RPMI7951 (cell line): Measurements from ENCODE around the gene DMAC2. TPM values are rescaled to one million over a fixed set of nuclear protein-coding genes. Genes with fewer than 3 reads are reported as not detected.
"Not testable (repeated sequence)": the region's sequence is repeated elsewhere in the genome, so short reads cannot be mapped to it uniquely, and the experiment has no call there.

ENCODE experiments used
- DNase-seq: peaks from one replicate; pipeline ENCODE4 v3.0.0-alpha.2; 2012; ENCODE audit warnings: low read depth
- total RNA-seq: library from RNA; depleted of rRNA; stranded (reverse); fragments of >200 nt; shearing (Covaris generic); gene quantifications from 2 replicates; pipeline ENCODE4 v1.2.3, GENCODE V29; 2014

Gene DMAC2
- total RNA-seq, 1 experiment from 2014 or later, result 66.4 TPM

GRCh38 chr19:41442473-41443355, 3.0 kb upstream of the DMAC2 start, which contains the start of gene ERICH4:
Gene ERICH4, plus strand, starts transcription at chr19:41443156. Its CDS starts 14 bp downstream, at chr19:41443170.
- DNase-seq, result no peak

- no peak for DNase-seq
Measured at GRCh38 chr19:41441321-41441945, 1.7 kb upstream of the DMAC2 start.

DNA sequence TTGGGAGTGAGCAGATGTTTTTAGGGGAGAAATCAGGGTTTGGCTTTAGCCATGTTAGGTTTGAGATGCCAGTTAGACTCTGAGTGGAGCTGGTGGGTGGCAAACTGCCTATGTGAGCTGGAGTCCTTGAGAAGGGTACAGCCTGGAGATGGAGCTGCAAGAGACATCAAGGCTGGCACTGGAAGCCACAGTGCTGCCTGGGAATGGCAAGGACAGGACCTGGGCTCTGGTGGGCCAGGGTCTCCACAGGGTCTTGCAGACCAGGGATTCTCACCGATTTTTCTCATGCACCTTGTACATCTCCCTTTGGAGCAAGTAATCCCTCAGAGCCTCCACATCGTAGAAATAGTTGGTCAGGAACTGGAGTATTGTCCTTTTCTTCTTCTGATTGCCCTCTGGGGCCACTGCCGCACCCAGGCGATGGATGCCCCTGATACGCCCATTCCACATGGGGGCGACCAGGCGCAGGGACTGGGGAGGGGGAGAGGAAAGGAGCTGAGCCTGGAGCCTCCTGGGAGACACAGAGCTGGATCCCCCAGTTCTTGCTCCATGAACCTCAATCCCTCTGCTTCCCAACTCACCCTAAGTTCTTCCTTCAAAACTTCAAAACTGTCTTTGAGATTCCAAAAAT, 1.7 kb downstream of the DMAC2 start:
- no peak for DNase-seq

- DNase-seq, result no peak
Measured at GRCh38 chr19:41436674-41436951, 3.1 kb downstream of the DMAC2 start.

- no peak for DNase-seq
Measured at GRCh38 chr19:41435936-41436673, 3.6 kb downstream of the DMAC2 start.

DNA sequence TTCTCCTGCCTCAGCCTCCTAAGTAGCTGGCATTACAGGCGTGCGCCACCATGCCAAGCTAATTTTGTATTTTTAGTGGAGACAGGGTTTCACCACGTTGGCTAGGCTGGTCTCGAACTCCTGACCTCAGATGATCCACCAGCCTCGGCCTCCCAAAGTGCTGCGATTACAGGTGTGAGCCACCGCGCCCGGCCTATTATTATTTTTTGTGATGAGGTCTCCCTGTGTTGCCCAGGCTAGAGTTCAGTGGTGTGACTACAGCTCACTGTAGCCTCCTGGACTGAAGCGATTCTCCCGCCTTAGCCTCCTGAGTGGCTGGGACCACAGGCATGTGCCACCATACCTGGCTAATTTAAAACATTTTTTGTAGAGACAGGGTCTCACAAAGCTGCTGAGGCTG, 4.3 kb downstream of the DMAC2 start:
- not testable (repeated sequence) for DNase-seq

DNA sequence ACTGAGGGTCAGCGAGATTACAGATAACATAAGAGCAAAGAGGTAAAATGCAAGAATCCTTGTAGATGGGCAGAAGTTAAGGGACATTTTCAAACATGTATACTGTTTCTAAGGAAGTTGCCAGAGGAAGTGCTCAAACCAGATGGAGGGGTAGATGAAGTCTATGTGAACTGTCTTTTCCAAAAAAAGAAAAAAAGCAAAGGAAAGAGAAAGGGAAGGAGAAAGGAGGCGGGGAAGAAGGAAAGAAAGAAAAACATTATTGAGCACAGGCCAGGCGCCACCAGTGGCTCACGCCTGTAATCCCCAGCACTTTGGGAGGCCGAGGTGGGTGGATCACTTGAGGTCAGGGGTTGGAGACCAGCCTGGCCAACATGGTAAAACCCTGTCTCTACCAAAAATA, 5.3 kb downstream of the DMAC2 start:
- DNase-seq, result no peak

- DNase-seq, result no peak
Measured at GRCh38 chr19:41433171-41433570, 6.5 kb downstream of the DMAC2 start.

DNA sequence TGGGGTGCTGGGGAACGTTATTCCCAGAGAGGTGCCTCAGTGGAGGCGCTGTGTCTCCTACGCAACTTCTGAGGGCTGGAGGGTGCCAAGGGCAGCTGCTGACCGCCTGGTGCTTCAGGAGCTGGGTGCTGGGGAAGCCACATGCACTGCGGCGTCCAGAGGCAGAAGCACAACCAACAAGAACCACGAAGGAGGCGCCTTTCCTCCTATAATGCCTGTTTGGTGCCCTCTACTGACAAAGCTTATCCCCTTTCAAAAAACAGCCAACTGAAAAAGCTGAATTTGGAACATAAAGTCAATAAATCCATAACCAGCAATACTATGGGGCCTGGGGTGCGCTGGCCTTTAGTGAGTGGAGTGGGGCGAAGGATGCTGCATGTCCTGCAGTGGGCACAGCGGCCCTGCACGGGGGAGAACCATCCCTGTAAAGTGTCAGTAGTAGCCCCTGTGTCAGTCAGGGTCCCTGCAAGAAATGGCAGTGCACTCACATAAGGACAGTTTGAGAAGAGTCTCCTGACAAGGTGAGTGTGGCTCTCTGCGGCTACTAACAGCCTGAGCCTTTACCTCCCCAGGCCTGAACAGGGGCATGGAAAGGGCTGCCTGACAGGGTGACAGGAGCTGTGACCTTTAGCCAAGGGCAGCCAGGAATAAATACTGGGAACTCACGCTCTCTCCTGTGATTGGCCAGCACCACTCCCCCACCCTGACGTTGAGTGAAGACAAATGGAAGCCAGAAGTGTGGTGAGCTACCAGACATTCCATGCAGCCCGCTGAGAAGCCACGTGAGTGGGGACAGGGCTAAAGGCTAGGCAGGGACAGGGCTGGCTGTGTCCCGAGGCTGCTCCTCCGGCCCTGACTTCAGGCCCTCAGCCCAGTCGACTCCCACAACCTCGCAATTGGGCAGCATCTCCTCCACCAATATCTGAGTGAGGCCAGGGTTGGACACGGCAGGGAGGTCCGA, 8.0 kb downstream of the DMAC2 start:
- DNase-seq, result peak; percentile 62

GRCh38 chr19:41430922-41431321, 8.8 kb downstream of the DMAC2 start:
- DNase-seq, result peak; percentile 45

DNA sequence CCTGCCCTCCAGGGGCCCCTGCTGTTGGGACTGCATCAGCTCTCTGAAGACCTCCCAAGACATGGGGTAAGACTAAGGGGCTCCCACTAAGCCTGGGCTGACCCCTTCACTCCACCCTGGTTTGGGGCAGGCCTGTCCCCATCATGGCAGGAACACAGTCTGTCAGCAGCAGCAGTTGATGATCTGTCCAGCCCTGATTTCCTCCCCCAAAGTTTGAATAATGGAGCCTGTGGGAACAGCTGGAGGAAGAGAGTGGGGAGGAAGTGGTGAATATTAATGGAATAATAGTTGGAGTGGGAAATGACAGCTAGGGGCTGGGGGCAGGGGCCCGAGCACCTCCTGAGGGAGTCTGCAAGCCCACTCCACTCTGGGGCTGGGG, 11.2 kb downstream of the DMAC2 start:
- DNase-seq, result no peak

DNA sequence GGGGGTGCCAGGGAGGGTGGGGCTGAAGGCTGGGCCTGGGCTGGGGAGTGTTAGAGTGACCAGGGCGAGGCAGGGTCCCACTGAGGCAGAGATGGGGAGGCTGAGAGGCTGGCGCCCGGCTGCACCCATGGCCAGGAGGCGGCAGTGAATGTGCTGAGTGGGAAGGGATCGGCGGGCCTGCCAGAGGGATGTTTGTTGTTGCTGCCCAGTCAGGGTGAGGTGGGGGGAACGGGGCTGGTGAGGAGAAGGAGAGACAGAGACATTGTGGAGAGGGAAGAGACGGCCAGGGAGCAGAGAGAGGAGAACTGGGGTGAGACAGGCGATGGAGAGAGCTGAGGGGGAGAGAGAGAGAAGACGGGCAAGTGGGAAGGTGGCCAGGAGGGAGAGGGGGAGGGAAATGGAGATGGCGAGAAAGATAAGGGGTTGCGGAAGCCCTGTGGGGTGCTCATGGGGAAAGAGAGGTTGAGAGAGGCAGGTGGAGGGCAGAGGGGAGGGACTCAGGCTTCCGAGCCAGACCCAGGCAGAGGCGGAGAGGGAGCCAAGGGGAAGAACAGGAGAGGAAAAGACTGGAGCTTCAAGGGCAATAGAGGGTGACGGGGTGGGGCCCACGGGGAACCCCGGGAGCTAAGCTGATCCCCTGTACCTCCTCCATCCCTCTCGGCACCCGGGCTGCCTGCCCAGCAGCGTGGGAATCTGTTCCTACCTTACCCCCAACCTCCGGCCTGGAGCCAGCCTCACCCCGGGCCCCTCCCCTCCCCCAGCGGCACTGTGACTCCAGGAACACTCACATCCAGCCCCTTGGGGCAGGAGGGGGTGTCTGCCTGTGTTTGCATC, 11.8 kb downstream of the DMAC2 start:
- DNase-seq, result no peak

GRCh38 chr19:41426952-41427646, 12.6 kb downstream of the DMAC2 start, which contains the start of gene B3GNT8:
Gene B3GNT8, minus strand, starts transcription at chr19:41427374. Its CDS starts 596 bp downstream, at chr19:41426778.
- DNase-seq, result no peak

GRCh38 chr19:41426116-41426841, 13.4 kb downstream of the DMAC2 start:
- DNase-seq, result no peak

GRCh38 chr19:41425174-41426115, 14.3 kb downstream of the DMAC2 start:
- DNase-seq, result no peak

- no peak for DNase-seq
Measured at GRCh38 chr19:41424335-41425173, 15.2 kb downstream of the DMAC2 start.

- no peak for DNase-seq
Measured at GRCh38 chr19:41422955-41423354, 16.8 kb downstream of the DMAC2 start.
